GM12891 (cell line): ENCODE results near the gene HDAC6.
A peak's percentile ranks its signal among the peaks of the same experiment; 100 is the strongest.
"Not testable (repeated sequence)": the region's sequence is repeated elsewhere in the genome, so short reads cannot be mapped to it uniquely, and the experiment has no call there.

Experiments used
- DNase-seq: peaks from one replicate; pipeline ENCODE4 v3.0.0; 2011; ENCODE audit warnings: low spot score; ENCODE audit not compliant: insufficient read length
- FAIRE-seq: peaks from 2 replicates; lab custom pipeline; 2011; peaks lifted over from hg19 to GRCh38; lab: Jason Lieb, UNC
- PAX5 ChIP-seq: IDR thresholded peaks from 2 replicates; pipeline ENCODE4 v1.6.1; 2011; ENCODE audit warnings: low read length, moderate library complexity, mild to moderate bottlenecking; ENCODE audit not compliant: insufficient read depth, severe bottlenecking
- POLR2A ChIP-seq: IDR thresholded peaks from 2 replicates; pipeline ENCODE4 v1.6.1; 2011; ENCODE audit warnings: low read depth, low read length, control low read depth
- POLR2AphosphoS5 ChIP-seq: IDR thresholded peaks from 2 replicates; pipeline ENCODE4 v1.6.1; 2011; ENCODE audit warnings: low read depth, low read length, control low read depth
- POU2F2 ChIP-seq: IDR thresholded peaks from 2 replicates; pipeline ENCODE4 v1.6.1; 2011; ENCODE audit warnings: low read depth, mild to moderate bottlenecking, control low read depth, low read length, moderate library complexity
- SPI1 ChIP-seq: IDR thresholded peaks from 2 replicates; pipeline ENCODE4 v1.6.1; 2011; ENCODE audit warnings: low read depth, low read length, control low read depth
- TAF1 ChIP-seq: IDR thresholded peaks from 2 replicates; pipeline ENCODE4 v1.6.1; 2011; ENCODE audit warnings: low read depth, low read length, control low read depth

Gene HDAC6

DNA sequence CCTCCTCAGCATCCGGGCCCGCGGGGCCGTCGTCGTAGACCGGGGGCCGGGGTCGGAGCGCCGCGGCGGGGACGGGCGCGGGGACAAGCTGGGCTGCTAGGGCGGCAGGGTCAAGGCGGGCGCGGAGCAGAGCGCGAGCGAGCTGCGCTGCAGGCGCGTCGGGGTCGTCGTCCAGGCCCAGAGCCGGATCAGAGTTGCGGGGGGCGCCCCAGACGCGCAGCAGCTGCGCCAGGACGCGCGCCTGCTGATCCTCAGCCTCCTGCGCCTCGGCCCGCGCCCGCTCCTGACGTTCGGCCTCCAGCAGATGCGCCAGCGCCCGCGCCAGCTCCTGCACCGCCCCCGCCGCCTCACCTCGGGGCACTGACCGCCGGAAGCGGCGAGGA lies 30.0 kb downstream of the HDAC6 start:
- DNase-seq (no peak), FAIRE-seq (no peak)
- TF ChIP-seq SPI1 (no peak), PAX5 (no peak), POLR2AphosphoS5 (no peak)

DNA sequence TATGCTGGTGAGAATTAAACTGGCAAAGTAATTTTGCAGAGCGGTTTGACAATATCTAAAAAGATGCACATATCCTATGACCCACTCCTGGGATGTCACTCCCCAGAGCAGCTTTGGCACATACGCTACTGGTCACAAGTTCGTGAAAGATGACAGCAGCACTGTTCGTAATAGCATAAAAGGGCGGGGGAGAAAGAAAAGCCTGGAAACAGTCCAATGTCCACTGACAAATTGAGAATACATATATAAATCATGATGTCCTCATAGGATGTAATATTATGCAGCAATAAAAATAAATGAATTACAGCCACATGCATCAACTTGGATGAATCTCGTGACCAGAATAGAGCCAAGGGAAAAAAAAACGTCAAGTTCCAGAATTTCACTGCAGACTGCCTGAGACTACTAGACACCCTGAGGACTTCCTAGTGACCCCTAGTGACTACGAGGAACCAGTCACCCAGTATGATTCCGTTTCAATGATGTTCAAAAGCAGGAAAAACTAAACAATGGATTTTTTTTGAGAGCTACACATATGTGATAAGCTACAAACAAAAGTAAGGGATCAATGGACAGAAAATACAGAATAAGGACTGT lies 31.8 kb downstream of the HDAC6 start:
- no peak for TF ChIP-seq PAX5
- no peak for TF ChIP-seq TAF1
- TF ChIP-seq POLR2AphosphoS5: no peak
- no peak for TF ChIP-seq SPI1
- TF ChIP-seq POLR2A: no peak
- no peak for TF ChIP-seq POU2F2
- DNase-seq: no peak
- FAIRE-seq: peak; percentile 23

DNA sequence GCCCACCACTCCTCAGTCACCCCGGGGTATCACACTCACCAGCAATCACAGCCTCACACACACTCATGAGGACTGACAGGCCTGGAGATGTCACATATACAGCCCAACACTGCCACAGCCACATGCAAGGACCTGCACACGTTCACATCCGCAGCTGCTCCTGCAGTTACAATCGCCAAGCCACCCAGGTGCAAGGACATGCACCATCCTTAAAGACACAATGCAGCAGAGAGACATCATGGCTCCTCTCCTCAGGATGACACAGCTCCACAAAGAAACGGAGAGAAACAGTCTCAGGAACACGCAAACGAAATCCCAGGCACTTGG lies 32.5 kb downstream of the HDAC6 start:
- DNase-seq (no peak), FAIRE-seq (peak; percentile 28)
- TF ChIP-seq TAF1 (no peak), SPI1 (no peak), PAX5 (no peak), POLR2A (no peak), POU2F2 (no peak), POLR2AphosphoS5 (no peak)

DNA sequence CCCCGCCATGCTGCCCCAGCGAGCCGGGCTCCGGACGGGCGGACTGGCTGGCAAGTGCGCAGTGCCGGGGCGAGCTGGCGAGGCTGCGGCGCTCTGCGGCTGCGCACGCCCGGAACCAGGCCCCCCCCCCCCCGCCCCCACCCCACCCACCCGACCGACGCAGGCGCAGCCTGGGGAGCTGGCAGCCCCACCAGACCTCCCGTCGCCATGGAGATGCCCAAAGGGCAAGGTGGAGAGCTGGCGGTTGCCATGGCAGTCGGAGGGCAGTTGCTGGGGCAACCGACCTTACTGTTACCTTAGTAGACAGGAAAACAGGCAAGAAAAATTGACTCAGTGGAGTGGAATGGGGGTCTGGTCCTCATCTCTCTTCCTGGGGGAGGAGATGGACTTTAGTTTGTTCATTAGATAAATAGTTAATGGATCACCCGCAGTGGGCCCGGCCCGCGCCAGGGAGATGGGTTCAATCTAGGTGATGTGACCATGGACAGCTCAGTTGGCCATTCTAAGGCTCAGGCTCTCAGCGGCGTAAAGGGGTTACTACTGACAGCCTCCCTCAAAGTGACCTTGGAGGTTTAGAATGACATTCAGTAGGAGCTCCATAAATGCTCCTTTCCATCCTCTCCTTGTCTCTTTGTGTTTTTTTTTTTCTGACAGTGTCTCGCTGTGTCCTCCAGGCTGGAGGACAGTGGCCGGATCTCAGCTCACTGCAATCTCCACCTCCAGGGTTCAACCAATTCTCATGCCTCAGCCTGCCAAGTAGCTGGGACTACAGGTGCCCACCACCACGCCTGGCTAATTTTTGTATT lies 33.9 kb downstream of the HDAC6 start, which contains the start of gene PCSK1N:
TSS of gene PCSK1N (minus strand) at position 87 of the 806 bp plus-strand sequence. CDS start at position 9, 78 bp downstream.
- TF ChIP-seq POLR2A (no peak), PAX5 (no peak), TAF1 (no peak), POLR2AphosphoS5 (no peak), POU2F2 (no peak), SPI1 (no peak)
- DNase-seq (no peak), FAIRE-seq (no peak)

DNA sequence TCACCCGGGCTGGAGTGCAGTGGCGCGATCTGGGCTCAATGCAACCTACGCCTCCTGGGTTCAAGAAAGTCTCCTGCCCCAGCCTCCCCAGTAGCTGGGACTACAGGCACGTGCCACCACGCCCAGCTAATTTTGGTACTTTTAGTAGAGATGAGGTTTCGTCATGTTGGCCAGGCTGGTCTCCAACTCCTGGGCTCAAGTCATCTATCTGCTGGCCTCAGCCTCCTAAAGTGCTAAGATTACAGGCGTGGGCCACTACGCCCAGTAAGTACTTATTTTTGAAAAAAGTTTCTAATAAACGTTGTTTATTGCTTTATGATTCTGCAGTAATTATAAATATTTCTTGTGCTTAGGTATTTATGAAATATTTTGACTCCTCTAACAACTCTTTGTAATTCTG lies 37.8 kb downstream of the HDAC6 start:
- FAIRE-seq (no peak), DNase-seq (no peak)
- TF ChIP-seq SPI1: no peak
- TF ChIP-seq TAF1: no peak
- TF ChIP-seq POLR2A: no peak
- no peak for TF ChIP-seq POLR2AphosphoS5
- no peak for TF ChIP-seq PAX5
- TF ChIP-seq POU2F2: no peak

DNA sequence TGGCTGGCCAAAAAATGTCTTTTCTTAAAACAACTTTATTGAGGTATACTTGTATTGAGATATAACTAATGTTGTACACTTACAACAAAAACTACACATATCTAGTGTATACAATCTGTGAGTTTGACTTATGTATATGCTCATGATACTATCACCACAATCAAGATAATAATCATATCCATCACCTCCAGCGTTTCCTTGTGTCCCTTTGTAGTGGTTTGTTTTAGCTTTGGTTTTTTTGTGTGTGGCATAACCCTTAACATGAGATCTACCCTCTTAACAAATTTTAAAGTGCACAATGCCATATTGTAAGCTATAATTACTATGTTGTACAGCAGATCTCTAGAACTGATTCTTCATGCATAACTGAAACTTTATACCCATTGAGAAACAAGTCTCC lies 47.0 kb downstream of the HDAC6 start:
- TF ChIP-seq TAF1 (no peak), POLR2A (no peak), POU2F2 (no peak), POLR2AphosphoS5 (no peak), PAX5 (no peak), SPI1 (no peak)
- DNase-seq (no peak), FAIRE-seq (no peak)

DNA sequence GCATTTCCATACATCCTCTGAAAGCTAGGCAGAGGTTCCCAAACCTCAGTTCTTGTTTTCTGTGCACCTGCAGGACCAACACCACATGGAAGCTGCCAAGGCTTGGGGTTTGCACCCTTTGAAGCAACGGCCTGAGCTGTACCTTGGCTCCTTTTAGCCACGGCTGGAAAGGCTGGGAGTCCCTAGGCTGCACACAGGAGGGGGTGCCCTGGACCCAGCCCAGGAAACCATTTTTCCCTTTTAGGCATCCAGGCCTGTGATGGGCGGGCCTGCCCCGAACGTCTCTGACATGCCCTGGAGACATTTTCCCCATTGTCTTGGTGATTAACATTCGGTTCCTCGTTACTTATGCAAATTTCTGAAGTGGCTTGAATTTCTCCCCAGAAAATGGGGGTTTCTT lies 51.0 kb downstream of the HDAC6 start:
- no peak for FAIRE-seq
- no peak for DNase-seq
- no peak for TF ChIP-seq POU2F2
- TF ChIP-seq SPI1: no peak
- no peak for TF ChIP-seq POLR2A
- TF ChIP-seq PAX5: no peak
- no peak for TF ChIP-seq TAF1
- no peak for TF ChIP-seq POLR2AphosphoS5

DNA sequence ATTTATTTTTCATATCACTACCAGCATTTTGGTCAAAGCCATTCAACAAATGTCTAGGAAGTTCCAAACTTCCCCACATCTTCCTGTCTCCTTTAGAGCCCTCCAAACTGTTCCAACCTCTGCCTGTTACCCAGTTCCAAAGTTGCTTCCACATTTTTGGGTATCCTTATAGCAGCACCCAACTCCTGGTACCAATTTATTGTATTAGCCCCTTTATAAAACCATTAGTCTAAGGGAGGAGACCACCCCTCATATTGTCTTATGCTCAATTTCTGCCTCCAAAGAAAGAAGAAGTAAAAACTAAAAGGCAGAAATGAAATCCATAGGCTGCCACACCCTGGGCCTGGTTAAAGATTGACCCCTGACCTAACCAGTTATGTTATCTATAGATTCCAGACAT lies 51.6 kb downstream of the HDAC6 start:
- FAIRE-seq, DNase-seq: not testable (repeated sequence)

DNA sequence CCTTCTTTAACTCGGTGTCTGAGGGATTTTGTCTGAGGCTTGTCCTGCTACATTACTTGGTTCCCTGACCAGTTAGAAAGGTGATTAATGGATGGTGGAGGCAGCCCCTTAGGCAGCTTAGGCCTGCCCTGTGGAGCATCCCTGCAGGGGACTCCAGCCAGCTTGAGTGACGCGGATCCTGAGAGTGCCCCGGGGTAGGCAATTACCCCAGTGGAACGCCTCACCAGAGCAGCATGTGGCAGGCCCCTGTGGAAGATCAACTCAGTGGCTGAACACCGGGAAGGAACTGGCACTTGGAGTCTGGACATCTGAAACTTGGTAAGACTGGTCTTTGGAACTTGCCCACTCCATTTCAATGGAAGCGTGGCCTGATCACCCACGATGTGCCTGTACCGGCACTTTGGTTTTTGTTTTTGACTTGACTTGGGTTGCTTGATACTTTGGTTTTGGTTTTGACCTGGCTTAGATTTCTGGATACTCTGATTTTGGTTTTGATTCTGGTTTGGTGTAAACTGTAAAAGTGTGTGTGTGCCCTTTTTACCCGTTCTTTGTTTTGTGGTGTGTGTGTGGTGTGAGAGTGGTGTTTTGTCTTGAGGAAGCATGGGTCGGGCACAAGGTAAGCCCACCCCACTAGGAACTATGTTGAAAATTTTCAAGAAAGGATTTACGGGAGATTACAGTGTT lies 52.4 kb downstream of the HDAC6 start:
- DNase-seq, FAIRE-seq: not testable (repeated sequence)

DNA sequence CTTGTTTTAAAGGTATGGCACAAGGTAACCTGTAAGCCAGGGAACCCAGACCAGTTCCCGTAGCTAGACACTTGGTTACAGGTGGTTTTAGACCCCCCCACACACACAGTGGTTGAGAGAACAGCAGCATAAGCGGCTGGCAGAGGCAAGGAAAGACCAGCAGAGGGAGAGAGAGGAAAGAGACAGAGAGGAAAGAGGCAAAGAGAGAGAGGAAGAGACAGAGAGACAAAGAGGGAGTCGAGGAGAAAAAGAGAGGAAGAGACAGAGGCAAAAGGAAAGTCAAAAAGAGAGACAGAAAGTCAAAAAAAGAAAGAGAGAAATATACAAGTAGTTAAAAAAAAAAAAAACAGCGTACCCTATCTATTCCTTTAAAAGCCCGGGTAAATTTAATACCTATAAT lies 53.0 kb downstream of the HDAC6 start:
- DNase-seq (no peak), FAIRE-seq (no peak)
- TF ChIP-seq POU2F2 (no peak), TAF1 (no peak), POLR2AphosphoS5 (no peak), PAX5 (no peak), POLR2A (no peak), SPI1 (no peak)
